K562 (cell line): Measurements from ENCODE around the gene UBTD1.

Experiments used
- BACH1 ChIP-seq: fragments of 200-800 bp; sonication (Bioruptor generic); IDR thresholded peaks from 2 replicates; pipeline ENCODE4 v1.6.1; 2016; ENCODE audit warnings: missing genetic modification characterization, missing compliant biosample characterization
- C11orf30 ChIP-seq: fragments of 450-650 bp; IDR thresholded peaks from 2 replicates; pipeline ENCODE4 v1.6.1; 2016; ENCODE audit warnings: low read depth, mild to moderate bottlenecking
- ELF4 ChIP-seq: fragments of 450-650 bp; formaldehyde crosslinking; IDR thresholded peaks from 2 replicates; pipeline ENCODE4 v1.4.0; 2022; ENCODE audit warnings: missing genetic modification characterization
- FOXJ3 ChIP-seq: sonication (generic); formaldehyde crosslinking; IDR thresholded peaks from 2 replicates; pipeline ENCODE4 v1.4.0; 2020; ENCODE audit warnings: mild to moderate bottlenecking, missing genetic modification reagents
- GABPA ChIP-seq: fragments of 200-800 bp; sonication (Bioruptor generic); conservative IDR thresholded peaks from 2 replicates; pipeline ENCODE4 v1.6.1; 2016; ENCODE audit warnings: low read depth, missing genetic modification characterization, missing compliant biosample characterization
- GTF3C2 ChIP-seq: IDR thresholded peaks from 3 replicates; pipeline ENCODE4 v1.6.1; 2011; ENCODE audit warnings: borderline replicate concordance, mild to moderate bottlenecking, moderate library complexity; ENCODE audit not compliant: insufficient read length; ENCODE audit errors: extremely low read depth
- POLR2A ChIP-seq: fragments of 450-650 bp; conservative IDR thresholded peaks from 2 replicates; pipeline ENCODE4 v1.6.1; 2016
- POLR2AphosphoS2 ChIP-seq: IDR thresholded peaks from 2 replicates; pipeline ENCODE4 v1.6.1; 2012; ENCODE audit warnings: low read length, improper control_type of control experiment
- POLR2AphosphoS5 ChIP-seq: IDR thresholded peaks from 2 replicates; pipeline ENCODE4 v1.6.1; 2011; ENCODE audit warnings: mild to moderate bottlenecking, low read depth, low read length, moderate library complexity; ENCODE audit not compliant: control insufficient read depth, insufficient read depth
- SIN3A ChIP-seq, 2 experiments: fragments of 150-350 bp in 1 of 2; IDR thresholded peaks; 2 replicates each; pipeline ENCODE4 v1.6.1; 2011 to 2016; ENCODE audit warnings: borderline replicate concordance in 2 of 2, low read depth in 2 of 2, low read length in 2 of 2, mild to moderate bottlenecking in 2 of 2, moderate library complexity in 2 of 2; ENCODE audit not compliant: control insufficient read depth in 1 of 2
- TF ChIP-seq, protein P1 (sequence below), 3 experiments: IDR thresholded peaks in 2 of 3; conservative IDR thresholded peaks in 1 of 3; 2 replicates each; pipeline ENCODE4 v1.5.1; 2011 to 2012; ENCODE audit warnings: low read length in 3 of 3, mild to moderate bottlenecking in 3 of 3, control low read depth in 2 of 3, improper control_type of control experiment in 1 of 3, inconsistent platforms in 1 of 3, low read depth in 1 of 3, mixed read lengths in 1 of 3, moderate library complexity in 1 of 3; ENCODE audit not compliant: insufficient read depth in 2 of 3
- TF ChIP-seq, protein P2 (sequence below): fragments of 450-650 bp; formaldehyde crosslinking; IDR thresholded peaks from 2 replicates; pipeline ENCODE4 v1.4.0; 2022; ENCODE audit warnings: missing genetic modification characterization

DNA sequence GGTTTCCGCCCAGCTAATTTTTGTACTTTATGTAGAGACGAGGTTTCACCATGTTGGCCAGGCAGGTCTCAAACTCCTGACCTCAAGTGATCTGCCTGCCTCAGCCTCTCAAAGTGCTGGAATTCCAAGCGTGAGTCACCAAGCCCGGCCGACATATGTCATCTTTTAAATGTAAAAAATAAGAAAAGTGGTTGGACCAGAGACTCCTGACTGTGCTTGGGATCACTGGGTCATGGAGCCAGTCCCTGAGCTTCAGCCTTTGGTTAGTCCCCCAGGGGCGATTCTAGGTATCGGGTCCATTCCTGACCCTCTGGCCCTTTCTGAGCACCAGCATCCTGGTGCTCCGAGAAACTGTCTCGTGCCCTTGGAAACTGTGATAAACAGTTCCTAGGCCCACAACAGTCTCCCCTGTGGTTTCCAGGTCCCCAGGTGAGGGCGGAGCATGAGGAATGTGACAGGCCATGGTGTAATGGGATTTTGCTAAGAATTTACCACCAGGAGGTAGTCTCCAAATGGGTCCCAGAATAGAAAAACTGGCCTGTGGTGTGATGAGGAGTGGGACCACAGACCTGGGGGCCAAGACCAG lies 32.8 kb downstream of the UBTD1 start:
- TF ChIP-seq C11orf30: no peak
- TF ChIP-seq ELF4 (CRISPR knock-in tag): no peak
- no peak for TF ChIP-seq POLR2AphosphoS5
- TF ChIP-seq, protein P1, sequence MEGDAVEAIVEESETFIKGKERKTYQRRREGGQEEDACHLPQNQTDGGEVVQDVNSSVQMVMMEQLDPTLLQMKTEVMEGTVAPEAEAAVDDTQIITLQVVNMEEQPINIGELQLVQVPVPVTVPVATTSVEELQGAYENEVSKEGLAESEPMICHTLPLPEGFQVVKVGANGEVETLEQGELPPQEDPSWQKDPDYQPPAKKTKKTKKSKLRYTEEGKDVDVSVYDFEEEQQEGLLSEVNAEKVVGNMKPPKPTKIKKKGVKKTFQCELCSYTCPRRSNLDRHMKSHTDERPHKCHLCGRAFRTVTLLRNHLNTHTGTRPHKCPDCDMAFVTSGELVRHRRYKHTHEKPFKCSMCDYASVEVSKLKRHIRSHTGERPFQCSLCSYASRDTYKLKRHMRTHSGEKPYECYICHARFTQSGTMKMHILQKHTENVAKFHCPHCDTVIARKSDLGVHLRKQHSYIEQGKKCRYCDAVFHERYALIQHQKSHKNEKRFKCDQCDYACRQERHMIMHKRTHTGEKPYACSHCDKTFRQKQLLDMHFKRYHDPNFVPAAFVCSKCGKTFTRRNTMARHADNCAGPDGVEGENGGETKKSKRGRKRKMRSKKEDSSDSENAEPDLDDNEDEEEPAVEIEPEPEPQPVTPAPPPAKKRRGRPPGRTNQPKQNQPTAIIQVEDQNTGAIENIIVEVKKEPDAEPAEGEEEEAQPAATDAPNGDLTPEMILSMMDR (IDR thresholded peaks at IDR 0.05 in 2 of 3, conservative IDR thresholded peaks at IDR 0.05 in 1 of 3; ENCODE audit: insufficient read depth in 2 of 3, low read depth in 1 of 3, low read length in 3 of 3): no peak
- no peak for TF ChIP-seq FOXJ3 (CRISPR knock-in tag)
- TF ChIP-seq, protein P2, sequence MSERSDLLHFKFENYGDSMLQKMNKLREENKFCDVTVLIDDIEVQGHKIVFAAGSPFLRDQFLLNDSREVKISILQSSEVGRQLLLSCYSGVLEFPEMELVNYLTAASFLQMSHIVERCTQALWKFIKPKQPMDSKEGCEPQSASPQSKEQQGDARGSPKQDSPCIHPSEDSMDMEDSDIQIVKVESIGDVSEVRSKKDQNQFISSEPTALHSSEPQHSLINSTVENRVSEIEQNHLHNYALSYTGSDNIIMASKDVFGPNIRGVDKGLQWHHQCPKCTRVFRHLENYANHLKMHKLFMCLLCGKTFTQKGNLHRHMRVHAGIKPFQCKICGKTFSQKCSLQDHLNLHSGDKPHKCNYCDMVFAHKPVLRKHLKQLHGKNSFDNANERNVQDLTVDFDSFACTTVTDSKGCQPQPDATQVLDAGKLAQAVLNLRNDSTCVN (CRISPR knock-in tag): no peak
- no peak for TF ChIP-seq GTF3C2
- no peak for TF ChIP-seq GABPA (tag)
- no peak for TF ChIP-seq BACH1 (tag)
- no peak for TF ChIP-seq SIN3A (IDR thresholded peaks at IDR 0.05; ENCODE audit: borderline replicate concordance in 2 of 2, control insufficient read depth in 1 of 2, low read depth in 2 of 2, low read length in 2 of 2)
- TF ChIP-seq POLR2AphosphoS2: no peak
- TF ChIP-seq POLR2A: no peak
